ENCODE results near the gene ITGB1BP1.

The ITGB1BP1 gene, protein sequence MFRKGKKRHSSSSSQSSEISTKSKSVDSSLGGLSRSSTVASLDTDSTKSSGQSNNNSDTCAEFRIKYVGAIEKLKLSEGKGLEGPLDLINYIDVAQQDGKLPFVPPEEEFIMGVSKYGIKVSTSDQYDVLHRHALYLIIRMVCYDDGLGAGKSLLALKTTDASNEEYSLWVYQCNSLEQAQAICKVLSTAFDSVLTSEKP

DNA sequence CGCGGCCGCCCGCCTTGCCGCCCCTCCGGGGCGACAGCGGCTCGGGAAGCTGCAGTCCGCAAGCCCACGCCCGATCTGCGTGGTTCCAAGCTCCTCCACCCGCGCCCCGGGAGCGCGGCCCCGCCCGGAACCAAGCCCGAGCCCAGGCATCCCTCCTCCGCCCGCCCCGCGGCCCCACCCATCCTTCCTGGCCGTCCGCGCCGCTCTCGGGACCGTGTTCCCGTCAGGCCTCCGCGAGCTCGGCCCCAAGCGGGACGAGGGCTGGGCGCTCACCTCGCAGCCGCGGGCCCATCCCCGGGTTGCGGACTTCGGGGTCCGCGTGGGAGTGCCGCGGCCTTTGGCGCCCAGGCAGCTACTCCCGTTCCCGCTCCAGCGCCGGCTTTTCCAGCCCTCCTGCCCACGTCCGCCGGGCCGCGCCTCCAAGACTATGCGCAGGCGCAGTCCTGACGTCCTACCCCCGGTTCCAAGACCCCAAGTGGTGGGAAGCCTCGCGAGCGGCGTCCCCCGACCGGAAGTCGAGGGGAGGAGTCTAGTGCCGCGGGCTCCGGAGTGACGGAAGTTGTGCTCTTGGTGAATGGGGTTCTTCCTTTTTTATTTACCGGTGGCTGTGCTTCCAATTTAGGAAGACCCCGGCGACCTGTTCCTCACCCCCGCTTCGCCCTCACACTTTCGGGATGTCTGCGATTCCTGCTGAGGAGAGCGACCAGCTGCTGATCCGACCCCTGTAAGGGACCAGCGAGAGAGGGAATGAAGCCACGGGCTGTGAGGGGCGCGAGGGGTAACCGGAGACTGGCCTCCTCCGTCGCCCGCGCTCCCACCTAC, at the start of gene ITGB1BP1, which contains the start of gene CPSF3:
Gene ITGB1BP1, minus strand, starts transcription at position 429 of the 822 bp plus-strand sequence. CDS start 4,831 bp downstream, outside the sequence.
Gene CPSF3, plus strand, starts transcription at position 555 of the 822 bp plus-strand sequence. Its CDS starts 120 bp downstream, at position 675.
- DNase-seq: peak; percentile 89

DNA sequence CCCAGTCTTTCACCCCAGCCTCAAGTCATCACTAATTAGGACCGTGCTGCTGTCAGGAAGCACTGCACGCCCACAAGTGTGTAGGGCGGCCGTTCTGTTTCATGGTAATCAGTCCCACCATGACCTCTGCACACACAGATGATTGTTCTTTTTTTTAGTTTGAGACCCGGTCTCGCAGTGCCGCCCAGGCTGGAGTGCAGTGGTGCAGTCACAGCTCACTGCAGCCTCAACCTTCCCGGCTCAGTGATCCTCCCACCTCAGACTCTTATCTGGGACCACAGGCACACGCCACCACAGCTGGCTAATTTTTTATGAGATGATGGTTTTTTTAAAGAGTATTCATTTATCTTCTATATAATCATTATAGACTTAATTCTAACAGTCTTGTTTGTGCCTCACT, 49.2 kb upstream of the ITGB1BP1 start:
- no peak for DNase-seq

DNA sequence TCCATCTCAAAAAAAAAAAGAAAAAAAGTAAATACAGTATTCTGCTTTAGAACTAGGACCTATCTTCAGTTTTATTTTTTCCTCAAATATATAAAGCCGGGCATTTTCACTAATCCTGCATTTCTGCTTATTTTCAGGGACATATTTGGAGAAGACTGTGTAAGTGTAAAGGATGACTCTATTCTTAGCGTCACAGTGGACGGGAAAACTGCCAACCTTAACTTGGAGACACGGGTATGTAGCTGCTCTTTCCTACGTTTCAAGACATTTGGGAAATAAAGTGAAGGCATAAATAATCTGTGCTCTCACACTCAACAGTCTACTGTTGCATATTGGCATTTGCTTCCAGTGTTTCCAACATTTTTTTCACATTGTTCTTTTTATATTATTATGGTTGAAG, 47.9 kb upstream of the ITGB1BP1 start:
- no peak for DNase-seq

DNA sequence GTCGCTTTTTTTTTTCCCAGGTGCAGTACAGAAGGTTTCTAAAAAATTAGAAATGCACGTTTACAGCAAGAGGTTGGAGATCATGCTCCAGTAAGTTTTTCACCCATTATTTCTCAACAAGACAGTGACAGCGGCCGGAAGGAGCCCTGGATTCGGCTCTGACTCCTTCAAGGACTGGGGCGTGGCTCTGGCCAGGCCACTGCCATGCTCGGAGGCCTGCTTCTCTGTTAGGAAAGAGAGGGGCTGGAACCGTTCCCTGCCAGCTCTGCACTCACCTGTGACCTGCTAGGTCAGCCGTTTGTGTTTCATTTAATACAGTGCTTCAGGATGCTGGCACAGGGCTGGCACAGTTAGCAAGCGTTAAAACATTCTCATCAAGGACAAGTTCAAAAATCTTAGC, 44.4 kb upstream of the ITGB1BP1 start:
- no peak for DNase-seq

DNA sequence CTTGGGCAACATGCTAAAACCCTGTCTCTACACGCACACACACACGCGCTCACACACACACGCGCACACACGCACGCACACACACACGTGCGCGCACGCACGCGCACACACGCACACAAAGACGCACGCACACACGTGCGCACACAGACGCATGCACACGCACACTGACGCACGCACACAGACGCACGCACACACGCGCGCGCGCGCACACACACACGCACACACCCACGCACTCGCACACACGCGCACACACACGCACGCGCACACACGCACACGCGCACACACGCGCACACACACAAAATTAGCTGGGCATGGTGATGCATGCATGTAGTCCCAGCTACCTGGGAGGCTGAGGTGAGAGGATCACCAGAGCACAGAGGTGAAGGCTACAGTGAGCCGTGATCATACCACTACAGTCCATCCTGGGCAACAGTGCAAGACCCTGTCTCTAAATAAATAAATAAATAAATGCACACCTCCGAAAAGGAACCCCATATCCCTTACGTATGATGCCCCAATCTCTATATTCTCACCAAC, 42.9 kb upstream of the ITGB1BP1 start:
- DNase-seq: no peak

DNA sequence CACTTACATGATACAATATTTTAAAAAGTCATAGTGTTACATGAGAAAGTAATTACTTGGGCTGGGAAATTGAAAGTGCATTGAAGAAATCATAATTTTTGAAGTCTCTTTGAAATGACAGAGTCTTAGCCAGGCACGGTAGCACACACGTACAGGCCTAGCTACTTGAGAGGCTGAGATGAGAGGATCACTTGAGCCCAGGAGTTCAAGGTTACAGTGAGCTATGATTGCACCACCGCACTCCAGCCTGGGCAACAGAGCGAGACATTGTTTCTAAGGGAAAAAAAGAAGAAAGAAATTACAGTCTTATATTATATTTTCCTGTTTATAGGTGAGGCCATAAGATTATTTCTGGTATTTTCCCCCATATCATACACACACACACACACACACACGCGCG, 41.8 kb upstream of the ITGB1BP1 start:
- DNase-seq: no peak

DNA sequence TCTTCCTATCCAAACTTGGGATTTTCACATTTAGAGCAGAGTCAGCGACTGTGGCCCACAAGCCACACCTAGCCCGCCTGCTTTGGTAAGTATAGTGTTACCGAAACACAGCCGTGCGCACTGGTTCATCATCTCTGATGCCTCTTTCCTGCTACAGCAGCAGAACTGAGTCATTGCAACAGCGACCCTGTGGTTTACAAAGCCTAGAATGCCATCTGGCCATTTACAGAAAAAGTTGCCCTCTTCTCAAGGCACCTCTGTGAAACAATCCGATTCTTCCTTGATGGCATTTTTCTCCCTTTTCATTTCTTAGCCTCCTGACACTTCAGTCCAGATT, 40.3 kb upstream of the ITGB1BP1 start:
- DNase-seq: no peak

DNA sequence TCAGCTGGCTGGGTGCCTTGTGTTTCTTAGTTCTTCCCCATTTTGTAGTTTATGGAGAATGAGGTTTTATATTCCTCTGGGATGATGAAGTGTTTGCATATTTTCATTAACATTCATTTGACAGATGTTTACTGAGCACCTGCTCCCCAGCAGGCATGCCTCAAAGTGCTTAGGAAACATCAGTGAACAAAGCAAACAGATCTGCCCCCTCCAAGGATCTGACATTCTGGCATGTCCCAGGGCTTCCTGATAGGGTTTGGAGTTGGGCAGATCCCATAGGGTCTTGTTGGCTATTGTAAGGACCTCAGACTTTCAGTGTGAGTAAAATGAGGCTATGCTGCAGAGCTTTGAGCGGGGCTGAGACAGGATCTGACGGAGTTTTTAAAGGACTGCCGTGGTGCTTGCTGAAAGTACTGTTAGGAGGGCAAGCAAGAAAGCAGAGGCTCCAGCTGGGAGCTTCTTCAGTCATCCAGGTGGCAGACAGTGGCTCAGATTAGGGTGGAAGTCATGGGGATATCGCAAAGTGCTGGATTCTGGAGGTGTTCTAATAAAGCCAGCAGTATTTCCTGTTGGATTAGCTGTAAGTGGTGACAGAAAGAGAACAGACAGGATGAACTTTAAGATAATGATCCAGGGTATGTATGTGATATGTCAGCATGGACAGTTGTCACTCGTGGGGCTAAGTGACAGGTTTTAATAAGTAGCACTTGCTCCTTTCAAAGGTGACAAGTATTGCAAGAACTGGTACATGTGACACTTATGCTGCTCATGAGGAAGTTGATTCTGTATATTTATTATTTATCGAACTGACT, 39.8 kb upstream of the ITGB1BP1 start:
- peak; percentile 39 for DNase-seq

DNA sequence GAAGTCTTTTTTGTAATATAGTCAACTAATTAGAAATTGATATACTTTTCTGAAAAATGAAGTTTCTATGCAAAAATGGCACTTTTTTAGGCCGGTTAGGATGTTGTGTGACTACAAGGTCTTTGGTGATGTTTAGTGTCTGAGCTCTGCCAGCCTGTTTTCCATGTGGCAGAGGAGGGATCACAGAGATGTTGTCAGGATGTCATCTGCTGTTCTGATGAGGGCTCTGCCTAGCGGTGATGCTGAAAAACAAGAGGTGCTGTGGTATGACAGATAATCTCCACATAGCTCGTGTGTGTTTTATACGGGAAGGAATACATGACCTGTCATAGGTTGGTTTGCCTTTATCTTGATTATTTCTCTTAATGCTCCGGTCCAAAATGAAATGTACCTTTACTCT, 39.0 kb upstream of the ITGB1BP1 start:
- no peak for DNase-seq

DNA sequence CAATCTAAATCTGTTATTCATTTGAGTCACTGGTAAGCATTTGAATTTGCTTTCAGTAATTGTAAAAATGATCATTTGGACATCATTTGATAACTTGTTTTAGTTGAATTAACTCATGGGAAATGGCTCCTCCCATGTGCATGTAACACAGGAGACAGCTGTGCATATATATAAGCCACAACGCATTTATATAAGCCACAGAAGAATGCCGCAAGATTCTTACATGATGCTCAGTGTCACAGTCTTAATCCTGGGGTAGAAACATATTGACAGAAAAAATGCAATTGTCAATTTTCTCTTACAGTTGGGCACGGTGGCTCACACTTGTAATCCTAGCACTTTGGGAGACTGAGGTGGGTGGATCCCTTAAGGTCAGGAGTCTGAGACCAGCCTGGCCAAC, 37.8 kb upstream of the ITGB1BP1 start:
- no peak for DNase-seq

DNA sequence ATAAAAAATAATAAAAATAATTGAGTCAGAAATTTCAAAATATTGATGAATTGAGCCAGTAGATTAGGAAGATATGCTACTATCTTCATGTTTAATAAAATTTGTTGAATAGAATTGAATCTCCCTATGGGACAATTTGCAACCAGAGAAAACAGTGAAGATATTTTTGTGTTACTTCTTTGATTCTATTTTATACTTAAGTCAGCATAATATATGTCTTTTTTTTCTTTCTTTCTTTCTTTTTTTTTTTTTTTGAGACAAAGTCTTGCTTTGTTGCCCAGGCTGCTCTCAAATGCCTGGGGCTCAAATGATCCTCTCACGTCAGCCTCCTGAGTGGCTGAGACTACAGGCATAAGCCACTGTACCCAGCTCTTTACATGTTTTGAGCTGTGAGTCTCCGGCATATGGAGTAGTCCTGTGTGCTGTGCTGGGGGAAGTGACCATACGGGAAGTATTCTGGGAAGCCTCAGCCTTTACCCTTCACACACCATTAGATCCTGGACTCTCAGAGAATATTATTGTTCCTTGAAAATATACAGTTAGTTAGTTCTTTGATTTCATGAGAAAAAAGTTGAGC, 37.2 kb upstream of the ITGB1BP1 start:
- DNase-seq: no peak

DNA sequence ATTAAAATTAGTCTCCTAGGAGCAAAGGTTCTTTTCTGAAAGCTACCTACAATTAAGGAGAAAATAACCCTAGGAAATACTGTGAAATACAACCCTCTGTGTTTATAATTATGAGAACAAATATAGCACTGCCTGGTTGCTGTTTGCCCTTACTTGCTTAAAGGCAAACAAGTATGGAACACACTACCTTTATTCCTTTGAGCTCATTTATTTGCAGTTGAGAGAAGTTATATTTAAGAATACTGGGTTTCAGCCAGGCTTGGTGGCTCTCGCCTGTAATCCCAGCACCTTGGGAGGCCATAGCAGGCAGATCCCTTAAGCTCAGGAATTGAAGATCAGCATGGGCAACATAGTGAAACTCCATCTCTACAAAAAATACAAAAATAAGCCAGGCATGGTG, 27.9 kb upstream of the ITGB1BP1 start:
- no peak for DNase-seq

DNA sequence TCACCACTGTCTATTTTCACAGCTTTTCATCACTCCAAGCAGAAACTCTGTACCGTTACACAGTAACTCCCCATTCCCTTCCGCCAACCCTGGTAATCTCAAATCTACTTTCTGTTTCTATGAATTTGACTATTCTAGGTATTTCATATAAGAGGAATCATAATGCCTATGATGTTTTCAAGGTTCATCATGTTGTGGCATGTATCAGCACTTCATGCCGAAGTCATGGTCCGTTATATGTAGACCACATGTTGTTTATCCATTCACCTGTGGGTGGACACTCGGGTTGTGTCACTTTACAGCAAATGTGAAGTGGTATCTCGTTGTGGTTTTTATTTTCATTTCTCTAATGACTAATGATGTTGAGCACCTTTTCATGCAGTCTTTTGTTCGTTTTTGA, 21.8 kb upstream of the ITGB1BP1 start:
- no peak for DNase-seq

DNA sequence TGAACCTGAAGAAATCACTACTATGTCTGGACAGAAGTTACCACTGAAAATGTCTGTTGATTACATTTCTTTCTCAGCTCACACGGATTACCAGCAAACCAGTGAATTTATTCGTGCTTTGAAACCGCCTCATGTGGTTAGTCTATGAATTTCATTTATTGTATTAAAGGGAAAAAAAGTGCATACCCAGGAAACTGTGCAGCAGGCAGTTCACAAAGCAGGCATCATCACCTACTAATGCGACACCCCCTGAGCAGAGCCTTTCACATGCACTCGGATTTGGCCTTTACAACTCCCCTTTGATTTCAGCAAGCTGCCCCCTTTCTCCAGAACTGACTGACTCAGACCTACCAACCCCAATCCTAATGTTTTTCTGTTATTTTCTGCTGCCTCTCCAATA, 20.2 kb upstream of the ITGB1BP1 start:
- no peak for DNase-seq

DNA sequence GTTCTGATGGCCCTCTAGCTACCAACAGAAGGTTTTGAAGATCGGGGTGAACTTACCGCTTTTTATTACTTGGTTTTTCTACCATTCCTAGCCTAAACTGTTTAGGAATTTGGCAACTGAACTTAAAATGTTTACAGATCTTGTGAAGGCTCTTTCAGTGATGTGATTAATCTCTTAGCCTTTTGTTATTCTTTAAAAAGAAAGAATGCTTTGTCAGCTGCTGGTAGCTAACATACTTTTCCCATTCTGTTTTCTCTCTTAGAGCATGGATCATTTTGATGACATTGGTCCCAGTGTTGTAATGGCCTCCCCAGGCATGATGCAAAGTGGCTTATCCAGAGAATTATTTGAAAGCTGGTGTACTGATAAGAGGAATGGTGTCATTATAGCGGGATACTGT, 18.2 kb upstream of the ITGB1BP1 start:
- no peak for DNase-seq

DNA sequence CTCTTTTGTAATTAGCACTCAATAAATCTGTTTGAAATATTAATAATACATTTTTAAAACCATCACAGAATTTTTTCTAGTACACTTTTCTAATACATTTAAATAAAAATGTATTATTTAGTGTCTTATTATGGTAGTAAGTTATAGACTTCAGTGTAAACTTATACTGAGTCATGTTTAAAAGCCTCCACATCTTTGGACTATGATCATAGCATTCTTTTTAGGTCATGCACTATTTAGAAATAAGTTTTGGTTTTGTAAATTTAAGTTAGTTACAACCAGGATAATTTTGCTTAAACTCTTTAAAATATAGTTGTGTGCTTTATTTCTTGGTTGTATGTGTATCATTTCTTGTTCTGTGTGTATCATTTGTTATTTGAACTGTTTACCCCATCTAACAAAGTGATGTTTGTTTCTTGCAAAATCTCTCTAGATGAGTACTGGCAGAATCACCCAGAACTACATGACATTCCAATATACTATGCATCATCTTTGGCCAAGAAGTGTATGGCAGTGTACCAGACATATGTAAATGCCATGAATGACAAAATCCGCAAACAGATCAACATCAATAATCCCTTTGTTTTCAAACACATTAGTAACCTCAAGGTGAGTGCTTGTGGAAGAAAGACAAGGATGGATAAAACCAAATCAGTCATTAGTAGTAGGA, 16.9 kb upstream of the ITGB1BP1 start:
- no peak for DNase-seq

DNA sequence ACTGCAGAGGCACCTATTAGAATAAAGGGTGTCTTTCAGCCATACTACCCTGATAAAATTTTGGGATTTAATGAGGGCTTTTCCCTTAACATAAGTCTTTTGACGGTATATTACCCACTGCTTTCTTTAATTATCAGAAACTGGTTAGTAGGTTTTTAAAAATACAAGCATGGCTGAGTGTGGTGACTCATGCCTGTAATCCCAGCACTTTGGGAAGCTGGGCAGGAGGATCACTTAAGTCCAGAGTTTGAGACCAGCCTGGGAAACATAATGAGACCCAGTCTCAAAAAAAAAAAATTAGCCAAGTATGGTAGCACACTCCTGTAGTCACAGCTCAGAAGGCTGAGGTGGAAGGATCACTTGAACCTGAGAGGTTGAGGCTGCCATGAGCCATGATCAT, 16.2 kb upstream of the ITGB1BP1 start:
- no peak for DNase-seq

DNA sequence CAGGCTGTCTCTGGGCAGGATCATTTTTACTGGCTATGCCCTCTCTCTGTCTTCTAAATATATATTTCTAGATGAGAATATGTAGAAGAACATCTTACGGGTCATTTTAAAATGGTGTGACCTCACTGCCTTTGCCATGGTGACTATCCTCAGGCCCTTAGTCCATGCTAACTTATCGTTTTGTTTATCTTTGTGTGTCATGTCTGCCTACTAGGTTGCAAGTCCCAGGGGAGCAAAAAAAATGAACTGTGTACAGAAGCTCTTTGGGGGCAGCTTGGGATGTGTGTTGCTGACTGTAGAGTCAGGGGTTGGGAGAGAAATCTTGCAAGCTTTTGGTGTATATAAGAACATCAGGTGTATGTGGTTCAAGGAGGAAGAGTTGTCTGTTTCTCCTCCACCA, 11.2 kb upstream of the ITGB1BP1 start:
- DNase-seq: no peak

DNA sequence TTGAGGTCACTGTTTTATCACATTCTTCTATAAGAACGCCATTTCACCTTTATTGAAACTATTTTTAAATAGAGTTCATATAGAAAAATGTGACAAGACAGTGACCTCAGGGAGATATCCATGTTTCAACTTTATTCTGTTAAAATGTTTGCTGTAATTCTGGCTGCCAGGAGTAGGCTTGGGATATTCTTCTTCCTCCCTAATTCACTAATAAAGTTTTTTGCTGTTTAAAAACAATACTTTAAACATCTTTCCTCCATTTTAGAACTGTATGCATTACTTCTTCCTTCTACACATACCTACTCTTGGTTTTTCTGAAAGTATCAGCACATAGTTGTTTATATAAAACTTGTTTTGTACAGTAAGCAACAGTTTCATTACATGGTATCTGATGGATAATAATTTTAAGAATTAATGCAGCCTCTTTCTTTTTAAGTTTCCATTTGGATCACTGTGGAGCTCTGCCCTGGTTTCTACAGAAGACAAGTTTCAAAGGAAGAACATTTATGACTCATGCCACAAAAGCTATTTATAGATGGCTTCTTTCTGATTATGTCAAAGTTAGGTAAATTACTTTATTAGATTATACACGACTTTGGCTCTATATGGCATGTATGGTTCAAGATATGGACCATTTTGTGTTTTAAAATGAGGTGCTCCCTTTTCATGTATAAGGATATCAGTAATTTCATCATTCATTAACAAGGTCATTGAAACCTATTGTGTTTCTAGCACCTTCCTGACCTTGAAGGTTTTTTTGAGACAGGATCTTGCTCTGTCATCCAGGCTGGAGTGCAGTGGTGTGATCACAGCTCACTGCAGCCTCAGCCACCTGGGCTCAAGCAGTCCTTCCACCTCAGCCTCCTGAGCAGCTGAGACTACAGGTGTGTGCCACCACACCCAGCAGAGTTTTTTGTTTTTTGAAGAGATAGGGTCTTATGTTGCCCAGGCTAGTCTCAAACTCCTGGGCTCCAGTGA, 7.3 kb upstream of the ITGB1BP1 start:
- DNase-seq: no peak

DNA sequence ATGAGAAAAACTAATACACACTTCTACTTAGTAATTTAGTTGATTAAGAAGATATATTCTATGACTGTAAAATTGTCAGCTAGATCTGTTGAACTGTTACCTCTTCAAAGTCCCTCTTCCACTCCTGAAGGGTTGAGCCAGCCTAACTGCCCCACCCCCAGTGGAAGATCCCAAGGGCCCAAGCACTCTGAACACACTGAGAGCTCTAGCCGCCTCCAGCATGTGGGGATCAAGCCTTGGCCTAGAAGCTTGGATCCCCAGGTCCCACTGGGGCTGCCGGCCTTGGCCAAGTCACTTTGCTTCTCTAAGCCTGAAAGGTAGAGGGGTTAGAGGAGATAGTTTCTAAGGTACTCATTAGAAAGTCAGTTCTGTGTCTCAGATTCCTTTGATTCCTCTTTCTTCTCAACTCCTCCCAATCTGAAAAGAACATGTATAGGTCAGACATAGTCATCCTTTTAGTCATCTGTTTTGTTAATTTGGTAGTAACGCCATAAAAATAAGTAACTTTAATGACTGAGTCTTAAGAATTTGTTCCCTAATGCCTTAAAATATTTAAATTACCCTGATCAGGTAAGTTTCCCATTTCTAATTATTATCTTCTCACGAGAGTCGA, 5.7 kb upstream of the ITGB1BP1 start:
- no peak for DNase-seq

Data from NCI-H2029 treated with DMSO at 0.1 percent for 48 hours (cell line).